Muscle layer of duodenum (tissue), 2 donors: ENCODE measurements around the gene PHACTR1.

Experiments
- H3K27ac ChIP-seq: one replicate; pipeline ENCODE4 v1.7.0; 2013; ENCODE audit warnings: mild to moderate bottlenecking, low read length
- H3K27me3 ChIP-seq: one replicate; pipeline ENCODE4 v1.7.0; 2013; ENCODE audit warnings: low read depth, mild to moderate bottlenecking, control low read depth, low read length
- H3K36me3 ChIP-seq, 2 donors: one replicate each; pipeline ENCODE4 v1.7.0; 2013; ENCODE audit warnings: low read length in 2 of 2, control low read depth in 1 of 2, mild to moderate bottlenecking in 1 of 2; ENCODE audit not compliant: insufficient read depth in 2 of 2, control insufficient read depth in 1 of 2
- H3K4me1 ChIP-seq, 2 donors: one replicate each; pipeline ENCODE4 v1.7.0; 2013; ENCODE audit warnings: low read length in 2 of 2, mild to moderate bottlenecking in 2 of 2, control low read depth in 1 of 2, moderate library complexity in 1 of 2; ENCODE audit not compliant: insufficient read depth in 2 of 2, control insufficient read depth in 1 of 2
- H3K4me3 ChIP-seq, 2 donors: one replicate each; pipeline ENCODE4 v1.7.0; 2013; ENCODE audit warnings: low read length in 2 of 2, low read depth in 1 of 2, mild to moderate bottlenecking in 1 of 2
- H3K9me3 ChIP-seq, 2 donors: one replicate each; pipeline ENCODE4 v1.7.0; 2013; ENCODE audit warnings: low read length in 2 of 2, control low read depth in 1 of 2, mild to moderate bottlenecking in 1 of 2; ENCODE audit not compliant: control insufficient read depth in 1 of 2
- donor health status: healthy.

Gene PHACTR1

DNA sequence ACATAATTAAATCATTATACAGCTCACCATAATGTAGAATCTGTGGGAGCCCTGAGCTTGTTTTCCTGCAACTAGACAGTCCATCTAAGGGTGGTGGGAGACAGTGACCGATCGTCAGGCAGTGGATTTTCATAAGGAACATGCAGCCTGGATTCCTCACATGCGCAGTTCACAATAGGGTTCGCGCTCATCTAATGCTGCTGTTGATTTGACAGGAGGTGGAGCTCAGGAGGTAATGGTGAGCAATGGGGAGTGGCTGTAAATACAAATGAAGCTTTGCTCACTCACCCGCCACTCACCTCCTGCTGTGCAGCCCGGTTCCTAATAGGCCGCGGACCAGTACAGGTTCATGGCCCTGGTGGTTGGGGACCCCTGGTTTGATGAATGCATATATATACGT lies 470.3 kb downstream of the PHACTR1 start:
- Histone ChIP-seq H3K4me1 (no peaks in the 10 kb centered on the region), H3K4me3 (no peak overlapping the region), H3K27ac (no peak overlapping the region), H3K27me3 (no peaks in the 10 kb centered on the region), H3K36me3 (no peaks in the 10 kb centered on the region), H3K9me3 (no peaks in the 10 kb centered on the region)

DNA sequence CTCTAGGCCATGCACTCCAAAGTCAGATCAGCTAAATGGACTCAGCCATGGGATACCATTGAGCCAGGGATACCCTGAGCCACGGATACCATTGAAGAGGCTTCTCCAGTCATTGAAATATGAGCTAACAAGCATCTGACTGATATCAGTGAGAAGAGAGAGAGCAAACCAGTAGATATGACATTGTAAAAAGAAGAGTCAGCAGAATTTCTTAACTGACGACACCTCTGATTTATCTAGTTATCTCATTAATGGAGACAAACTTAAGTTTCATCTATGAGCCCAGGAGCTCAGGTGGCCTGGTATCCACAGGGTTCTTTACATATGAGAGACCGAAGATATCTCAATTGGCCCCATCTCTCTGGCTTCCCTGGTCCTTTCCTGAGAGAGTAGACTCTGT lies 471.1 kb downstream of the PHACTR1 start:
- no peak overlapping the region for H3K4me3 ChIP-seq
- H3K27me3 ChIP-seq = no peaks in the 10 kb centered on the region
- no peaks in the 10 kb centered on the region for H3K9me3 ChIP-seq
- no peaks in the 10 kb centered on the region for H3K4me1 ChIP-seq
- H3K27ac ChIP-seq = no peak overlapping the region
- no peaks in the 10 kb centered on the region for H3K36me3 ChIP-seq

DNA sequence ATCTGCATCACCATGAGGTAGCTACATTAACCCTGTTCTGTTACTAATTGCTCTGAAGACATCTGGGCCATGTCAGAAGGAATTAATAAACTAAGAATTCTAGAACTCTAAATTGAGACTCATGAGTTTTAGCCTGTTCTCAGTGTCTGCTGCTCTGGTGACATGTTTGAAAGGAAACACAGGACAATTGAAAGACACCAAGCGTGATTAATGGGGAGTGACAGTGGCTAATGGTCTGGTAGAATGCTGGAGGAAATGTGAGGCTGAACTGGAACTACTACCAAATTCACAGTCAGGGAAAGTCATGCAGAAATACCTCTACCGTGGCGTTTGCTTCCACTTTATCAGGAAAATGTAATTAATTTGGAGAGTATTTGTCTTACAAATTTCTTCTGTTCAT lies 471.7 kb downstream of the PHACTR1 start:
- H3K4me3 ChIP-seq = no peak overlapping the region
- H3K27me3 ChIP-seq = no peaks in the 10 kb centered on the region
- H3K9me3 ChIP-seq = no peaks in the 10 kb centered on the region
- no peak overlapping the region for H3K27ac ChIP-seq
- H3K4me1 ChIP-seq = no peaks in the 10 kb centered on the region
- H3K36me3 ChIP-seq = no peaks in the 10 kb centered on the region

DNA sequence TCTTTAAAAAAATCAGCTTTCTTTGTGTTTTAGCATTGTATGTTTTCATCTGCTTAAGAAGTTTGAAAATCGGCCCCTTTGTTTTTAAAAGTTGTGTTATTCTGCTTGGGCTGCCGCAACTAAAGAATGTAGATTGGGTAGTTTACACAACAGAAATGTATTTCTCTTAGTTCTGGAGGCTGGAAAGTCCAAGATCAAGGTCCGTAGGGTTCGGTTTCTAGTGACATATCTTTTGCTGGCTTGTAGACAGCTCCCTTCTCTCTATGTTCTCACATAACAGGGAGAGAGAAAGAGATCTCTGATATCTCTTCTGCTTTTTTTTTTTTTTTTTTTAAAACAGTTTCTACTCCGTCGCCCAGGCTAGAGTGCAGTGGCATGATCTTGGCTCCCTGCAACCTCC lies 473.1 kb downstream of the PHACTR1 start:
- Histone ChIP-seq H3K36me3 (no peaks in the 10 kb centered on the region), H3K4me3 (no peak overlapping the region), H3K9me3 (no peaks in the 10 kb centered on the region), H3K4me1 (no peaks in the 10 kb centered on the region), H3K27ac (no peak overlapping the region), H3K27me3 (no peaks in the 10 kb centered on the region)

DNA sequence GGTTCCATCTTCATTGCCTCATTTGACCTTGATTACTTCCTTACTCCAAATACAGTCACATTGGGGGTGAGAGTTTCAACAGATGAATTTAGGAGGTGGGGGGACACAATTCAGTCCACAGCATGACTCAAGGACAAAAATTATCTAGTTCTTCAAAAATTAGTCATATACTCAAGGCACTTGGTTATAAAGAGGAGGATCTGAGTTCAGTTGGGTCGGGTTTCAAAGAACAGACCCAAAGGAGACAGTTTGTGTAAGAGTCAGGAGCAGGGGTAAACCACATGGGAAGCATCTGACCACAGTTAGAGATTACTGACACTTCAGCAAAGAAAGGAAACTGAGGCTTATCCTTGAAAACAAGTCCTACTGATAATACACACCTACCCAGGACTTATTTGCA lies 473.8 kb downstream of the PHACTR1 start:
- Histone ChIP-seq H3K36me3 (no peaks in the 10 kb centered on the region), H3K4me3 (no peak overlapping the region), H3K9me3 (no peaks in the 10 kb centered on the region), H3K27ac (no peak overlapping the region), H3K27me3 (no peaks in the 10 kb centered on the region), H3K4me1 (no peaks in the 10 kb centered on the region)

DNA sequence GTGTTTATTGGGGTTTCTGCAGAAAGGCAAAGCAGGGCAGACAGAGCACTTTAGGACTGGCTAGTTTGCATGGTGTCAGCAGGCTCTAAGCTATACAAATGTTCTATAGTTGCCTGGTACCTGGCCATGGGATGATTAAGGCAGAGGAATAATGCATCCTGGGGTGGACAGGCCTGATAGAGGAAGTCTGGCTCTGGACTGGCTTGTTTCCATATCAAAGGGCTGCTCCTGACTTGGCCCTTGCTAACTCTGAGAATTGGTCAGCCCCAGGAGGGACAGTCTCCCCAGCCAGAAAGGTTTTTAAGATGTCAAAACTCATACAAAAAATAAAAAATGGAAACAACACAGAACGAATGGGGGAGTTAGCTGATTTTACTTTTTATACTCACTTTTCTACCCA lies 474.9 kb downstream of the PHACTR1 start:
- H3K27me3 ChIP-seq = no peaks in the 10 kb centered on the region

DNA sequence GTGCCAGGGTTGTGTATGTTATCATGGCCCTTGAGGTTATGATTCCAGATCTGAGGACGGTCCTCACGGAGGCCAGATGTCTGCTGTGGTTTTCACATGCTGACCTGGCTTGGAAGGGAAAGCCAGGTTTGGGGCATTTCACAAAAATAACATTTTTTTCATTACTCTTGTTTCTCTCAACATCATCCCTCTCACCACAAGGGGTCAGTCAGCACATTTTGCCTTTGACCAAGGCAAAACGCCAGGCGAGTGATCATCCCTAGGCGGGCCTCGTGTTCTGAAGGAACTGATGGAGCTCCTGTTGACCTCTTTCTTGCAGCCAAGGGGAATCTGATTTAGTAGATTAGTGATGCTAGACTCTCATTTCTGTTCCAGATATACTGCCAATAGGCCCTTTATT lies 478.3 kb downstream of the PHACTR1 start:
- Histone ChIP-seq H3K4me1 (no peaks in the 10 kb centered on the region), H3K36me3 (no peaks in the 10 kb centered on the region), H3K27ac (no peak overlapping the region), H3K27me3 (no peaks in the 10 kb centered on the region), H3K9me3 (no peaks in the 10 kb centered on the region), H3K4me3 (no peak overlapping the region)

More for the DNA sequence above, 474.9 kb downstream of the PHACTR1 start:
- no peak overlapping the region for H3K4me3 ChIP-seq
- H3K4me1 ChIP-seq = no peaks in the 10 kb centered on the region
- H3K27ac ChIP-seq = no peak overlapping the region
- no peaks in the 10 kb centered on the region for H3K36me3 ChIP-seq
- no peaks in the 10 kb centered on the region for H3K9me3 ChIP-seq

DNA sequence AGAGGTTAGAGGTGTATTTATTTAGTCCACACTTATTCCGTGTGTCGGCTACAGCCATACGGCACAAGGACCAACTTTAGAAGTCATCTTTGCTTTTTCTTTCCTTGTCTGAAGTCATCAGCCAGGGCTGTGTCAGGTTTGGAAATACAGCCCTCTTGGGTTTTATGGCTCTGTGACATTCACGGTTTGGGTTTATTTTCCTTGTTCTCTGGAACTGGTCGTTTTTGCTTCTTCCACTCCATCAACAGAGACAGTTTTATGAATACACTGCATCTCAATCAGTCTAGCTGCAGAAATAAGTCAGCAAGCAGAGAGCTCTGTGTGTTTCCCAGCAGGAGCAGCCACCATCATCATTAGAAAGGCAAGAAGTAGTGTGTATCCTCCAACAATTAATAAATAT lies 479.2 kb downstream of the PHACTR1 start:
- H3K27ac ChIP-seq = no peak overlapping the region
- H3K36me3 ChIP-seq = no peaks in the 10 kb centered on the region
- no peaks in the 10 kb centered on the region for H3K9me3 ChIP-seq

DNA sequence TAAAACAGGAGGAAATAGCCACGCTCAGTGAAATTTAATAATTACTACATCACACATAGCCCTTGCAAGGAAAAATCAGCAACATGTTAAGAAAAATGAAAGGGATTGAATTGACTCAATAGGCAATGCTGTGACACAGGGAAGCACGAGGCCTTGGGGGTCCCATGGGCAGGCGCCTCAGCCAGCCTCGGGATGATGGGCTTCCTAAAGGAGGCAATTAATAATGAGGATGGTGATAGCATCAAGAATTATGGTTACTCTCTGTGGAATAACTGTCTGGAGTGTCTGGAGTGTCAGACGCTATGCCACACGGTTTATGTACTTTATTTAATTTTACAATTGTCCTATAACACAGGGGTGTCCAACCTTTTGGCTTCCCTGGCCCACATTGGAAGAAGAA lies 481.6 kb downstream of the PHACTR1 start:
- Histone ChIP-seq H3K4me3 (no peak overlapping the region), H3K36me3 (no peaks in the 10 kb centered on the region), H3K4me1 (no peaks in the 10 kb centered on the region), H3K27ac (no peak overlapping the region), H3K9me3 (no peaks in the 10 kb centered on the region), H3K27me3 (no peaks in the 10 kb centered on the region)

More for the DNA sequence above, 479.2 kb downstream of the PHACTR1 start:
- Histone ChIP-seq H3K4me3 (no peak overlapping the region), H3K27me3 (no peaks in the 10 kb centered on the region), H3K4me1 (no peaks in the 10 kb centered on the region)

DNA sequence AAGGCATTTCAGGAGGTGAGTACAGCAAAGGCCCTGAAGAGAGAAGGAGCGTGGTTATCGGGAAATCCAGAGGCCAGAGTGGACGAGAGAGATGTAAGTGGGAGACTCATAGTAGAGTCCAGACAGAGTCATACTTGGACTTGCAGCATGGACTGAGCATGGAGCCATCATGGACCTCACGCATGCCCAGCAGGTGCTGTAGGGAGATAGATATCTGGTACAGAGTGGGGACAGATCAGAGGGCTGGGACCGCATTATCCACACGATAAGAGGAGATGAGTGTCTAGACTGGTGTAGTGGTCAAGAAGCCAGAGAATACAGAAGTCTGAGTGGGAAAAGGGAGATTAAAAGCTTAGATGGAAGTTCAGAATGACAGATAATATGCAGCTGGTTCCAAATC lies 484.8 kb downstream of the PHACTR1 start:
- no peak overlapping the region for H3K4me3 ChIP-seq
- H3K4me1 ChIP-seq = no peaks in the 10 kb centered on the region
- H3K27me3 ChIP-seq = no peaks in the 10 kb centered on the region
- H3K36me3 ChIP-seq = no peaks in the 10 kb centered on the region
- H3K27ac ChIP-seq = no peak overlapping the region
- no peaks in the 10 kb centered on the region for H3K9me3 ChIP-seq

DNA sequence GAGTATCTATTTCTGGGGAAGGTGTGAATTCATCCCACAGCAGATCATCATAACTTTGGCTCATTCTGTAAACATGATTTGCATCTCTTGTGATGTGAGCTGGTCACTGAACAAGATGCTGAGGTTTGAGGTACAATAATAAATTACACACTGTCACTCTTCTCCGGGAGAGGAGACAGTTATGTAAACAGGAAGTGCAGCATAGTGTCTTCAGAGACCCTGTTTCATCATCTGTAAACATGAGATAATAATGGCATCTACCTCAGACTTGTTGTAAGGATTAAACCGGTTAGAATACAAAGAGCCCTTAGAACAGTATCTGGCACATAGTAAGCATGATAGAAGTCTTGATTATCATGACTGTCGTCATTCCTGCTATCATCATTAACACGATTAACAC lies 486.6 kb downstream of the PHACTR1 start:
- Histone ChIP-seq H3K4me3 (no peak overlapping the region), H3K36me3 (no peaks in the 10 kb centered on the region), H3K27ac (no peak overlapping the region), H3K4me1 (no peaks in the 10 kb centered on the region), H3K27me3 (no peaks in the 10 kb centered on the region), H3K9me3 (no peaks in the 10 kb centered on the region)

DNA sequence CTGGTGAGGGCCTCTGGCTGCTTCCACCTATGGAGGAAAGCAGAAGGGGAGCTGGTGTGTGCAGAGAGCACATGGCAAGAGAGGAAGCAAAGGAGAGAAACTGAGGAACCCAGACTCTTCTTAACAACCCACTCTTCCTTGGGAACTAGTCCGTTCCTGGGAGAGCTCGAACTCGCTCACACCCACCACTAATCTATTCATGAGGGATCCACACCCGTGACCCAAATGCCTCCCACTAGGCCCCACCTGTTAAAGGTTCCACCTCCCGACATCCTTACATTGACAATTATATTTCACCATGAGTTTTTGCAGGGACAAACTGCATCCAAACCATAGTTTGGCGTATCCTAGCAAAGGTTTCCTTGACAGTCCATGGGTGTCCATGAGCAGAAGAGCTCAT lies 488.5 kb downstream of the PHACTR1 start:
- Histone ChIP-seq H3K36me3 (no peaks in the 10 kb centered on the region), H3K27me3 (no peaks in the 10 kb centered on the region), H3K4me3 (no peak overlapping the region), H3K9me3 (no peaks in the 10 kb centered on the region), H3K4me1 (no peaks in the 10 kb centered on the region), H3K27ac (no peak overlapping the region)
